Right forelimb (tissue), 1 donor: ENCODE measurements around the gene SMIM34.
"Not testable (repeated sequence)": the region's sequence is repeated elsewhere in the genome, so short reads cannot be mapped to it uniquely, and the experiment has no call there.

Experiments
- DNase-seq: peaks from one replicate; pipeline ENCODE4 v3.0.0-alpha.2; 2018

Gene SMIM34, protein sequence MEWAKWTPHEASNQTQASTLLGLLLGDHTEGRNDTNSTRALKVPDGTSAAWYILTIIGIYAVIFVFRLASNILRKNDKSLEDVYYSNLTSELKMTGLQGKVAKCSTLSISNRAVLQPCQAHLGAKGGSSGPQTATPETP

GRCh38 chr21:34423805-34424204, at the start of gene SMIM34:
SMIM34 (minus strand) TSS chr21:34423951; CDS start chr21:34423839, 112 bp downstream.
- not testable (repeated sequence) for DNase-seq

- not testable (repeated sequence) for DNase-seq
Observed at GRCh38 chr21:34467333-34467732, 43.6 kb upstream of the SMIM34 start.

GRCh38 chr21:34459426-34459825, 35.7 kb upstream of the SMIM34 start:
- not testable (repeated sequence) for DNase-seq

- DNase-seq: not testable (repeated sequence)
Observed at GRCh38 chr21:34458266-34458665, 34.5 kb upstream of the SMIM34 start.

DNA sequence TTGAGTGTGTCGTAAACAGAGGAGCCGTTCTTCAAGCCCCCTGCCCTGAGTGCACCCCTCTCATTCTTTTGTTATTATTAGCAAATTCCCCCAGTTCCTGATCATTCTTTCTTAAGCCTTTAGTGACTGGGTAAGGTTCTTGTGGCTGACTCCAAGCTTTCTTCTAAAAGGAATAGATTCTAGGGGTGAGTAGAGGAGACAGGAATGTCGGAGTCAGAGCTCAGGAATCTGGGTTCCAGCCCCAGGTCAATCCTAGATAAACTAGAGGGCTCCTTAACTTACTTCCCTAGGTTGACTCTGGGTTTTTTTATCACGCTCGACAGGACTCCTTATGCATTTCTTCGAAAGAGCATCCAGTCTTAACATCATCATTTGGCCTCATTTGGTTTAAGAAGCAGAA, 32.4 kb upstream of the SMIM34 start:
- not testable (repeated sequence) for DNase-seq

- DNase-seq: not testable (repeated sequence)
Observed at GRCh38 chr21:34455628-34456027, 31.9 kb upstream of the SMIM34 start.

- DNase-seq: not testable (repeated sequence)
Observed at GRCh38 chr21:34447018-34447417, 23.3 kb upstream of the SMIM34 start.

DNA sequence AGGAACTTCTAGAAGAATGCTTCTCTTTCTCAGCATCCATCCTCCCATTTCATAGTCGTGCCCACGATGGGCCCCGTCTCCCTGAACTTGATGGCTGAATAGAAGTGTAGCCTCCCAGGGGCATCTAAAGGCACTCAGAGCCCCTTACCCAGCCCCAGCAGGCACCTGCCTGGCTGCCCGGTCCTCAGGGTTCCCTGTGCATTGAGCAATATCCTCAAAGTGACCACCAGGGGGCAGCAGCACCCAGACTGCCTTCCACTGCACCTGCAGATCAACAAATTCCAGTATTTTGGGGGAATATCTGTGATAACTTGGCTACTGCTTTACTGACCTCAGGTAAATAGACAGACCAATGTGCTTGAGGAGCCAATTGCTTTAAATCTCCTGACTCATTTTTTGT, 19.7 kb upstream of the SMIM34 start:
- not testable (repeated sequence) for DNase-seq

GRCh38 chr21:34429710-34430109, 6.0 kb upstream of the SMIM34 start:
- DNase-seq: not testable (repeated sequence)

DNA sequence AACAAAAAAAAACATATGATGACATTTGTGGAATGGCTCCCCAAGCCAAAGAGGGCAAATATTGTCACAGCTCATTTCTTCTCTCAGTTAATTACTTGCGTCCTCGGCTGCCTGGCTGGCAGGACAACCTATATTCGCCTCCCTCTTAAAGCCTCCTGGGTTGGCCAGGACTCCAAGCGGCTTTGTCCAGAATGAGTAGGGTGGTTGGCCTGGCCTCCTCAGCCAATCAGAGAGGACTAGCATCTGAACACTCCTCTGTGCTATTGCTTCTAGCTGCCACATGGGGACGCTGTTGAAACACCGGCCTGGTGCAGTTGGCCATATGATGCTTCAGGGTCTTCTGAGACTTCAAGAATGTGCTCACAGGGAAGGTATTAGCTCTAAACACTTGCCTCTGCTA, 4.7 kb upstream of the SMIM34 start:
- not testable (repeated sequence) for DNase-seq

- DNase-seq: not testable (repeated sequence)
Observed at GRCh38 chr21:34427339-34427738, 3.6 kb upstream of the SMIM34 start.

- not testable (repeated sequence) for DNase-seq
Observed at GRCh38 chr21:34417448-34418077, 6.2 kb downstream of the SMIM34 start.

GRCh38 chr21:34407294-34407693, 16.5 kb downstream of the SMIM34 start:
- DNase-seq: not testable (repeated sequence)

GRCh38 chr21:34406676-34407075, 17.1 kb downstream of the SMIM34 start:
- not testable (repeated sequence) for DNase-seq

DNA sequence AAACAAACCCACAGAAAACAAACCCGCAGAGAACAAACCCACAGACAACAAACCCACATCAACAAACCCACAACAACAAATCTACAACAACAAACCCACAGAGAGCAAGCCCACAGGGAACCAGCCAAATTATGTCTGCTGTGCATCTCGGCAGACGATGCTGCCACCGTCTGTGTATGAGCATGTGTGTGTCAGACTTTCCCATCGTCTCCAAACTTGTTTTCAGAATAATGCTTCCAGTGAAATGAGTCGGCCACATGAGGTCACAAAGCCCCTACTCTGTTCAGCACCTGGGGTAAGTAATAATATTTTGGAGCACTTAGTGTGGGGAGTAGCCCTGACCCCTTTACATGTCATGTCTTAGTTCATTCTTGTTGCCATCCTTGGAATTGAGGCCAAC, 17.6 kb downstream of the SMIM34 start:
- DNase-seq: not testable (repeated sequence)

DNA sequence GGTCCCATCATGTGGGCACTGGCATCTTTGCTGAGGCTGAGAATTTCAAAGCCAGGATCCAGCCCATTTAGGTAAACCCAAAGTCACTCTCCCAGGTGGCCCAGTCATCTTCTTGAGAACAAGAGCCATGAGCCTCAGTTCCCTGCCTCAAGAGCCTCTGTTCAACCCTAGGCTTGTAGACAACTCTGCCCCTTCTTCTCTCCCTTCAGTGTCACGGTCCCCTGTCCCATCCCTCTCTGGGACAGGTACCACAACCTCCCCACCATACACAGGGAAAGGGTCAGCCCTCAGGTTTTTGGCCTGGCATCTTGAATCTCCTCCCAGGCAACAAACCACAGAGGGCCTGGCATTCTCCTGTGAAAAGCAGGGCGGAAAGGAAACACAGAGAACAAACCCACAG, 18.1 kb downstream of the SMIM34 start:
- DNase-seq: not testable (repeated sequence)

DNA sequence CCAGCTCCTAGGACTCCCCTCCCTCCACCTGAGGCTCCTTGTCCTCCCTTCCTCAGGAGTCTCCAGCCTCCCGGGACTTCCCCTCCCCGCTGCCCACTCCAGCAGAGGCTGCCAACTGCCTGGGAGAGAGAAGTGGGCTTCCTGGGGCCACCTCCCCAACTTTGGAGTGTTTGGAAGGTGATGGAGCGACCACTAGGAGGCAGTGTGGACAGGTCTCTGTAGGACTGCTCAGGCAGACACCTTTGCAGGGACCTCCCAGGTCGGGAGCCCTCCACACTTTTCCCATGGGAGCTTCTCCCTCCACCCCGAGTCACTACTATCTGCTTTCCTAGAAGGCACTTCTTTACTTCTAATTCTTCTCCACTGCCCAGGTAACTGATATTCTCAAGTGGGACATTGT, 19.0 kb downstream of the SMIM34 start:
- DNase-seq: not testable (repeated sequence)

GRCh38 chr21:34400522-34400921, 23.2 kb downstream of the SMIM34 start:
- not testable (repeated sequence) for DNase-seq

GRCh38 chr21:34383724-34384415, 39.9 kb downstream of the SMIM34 start:
- DNase-seq: not testable (repeated sequence)

DNA sequence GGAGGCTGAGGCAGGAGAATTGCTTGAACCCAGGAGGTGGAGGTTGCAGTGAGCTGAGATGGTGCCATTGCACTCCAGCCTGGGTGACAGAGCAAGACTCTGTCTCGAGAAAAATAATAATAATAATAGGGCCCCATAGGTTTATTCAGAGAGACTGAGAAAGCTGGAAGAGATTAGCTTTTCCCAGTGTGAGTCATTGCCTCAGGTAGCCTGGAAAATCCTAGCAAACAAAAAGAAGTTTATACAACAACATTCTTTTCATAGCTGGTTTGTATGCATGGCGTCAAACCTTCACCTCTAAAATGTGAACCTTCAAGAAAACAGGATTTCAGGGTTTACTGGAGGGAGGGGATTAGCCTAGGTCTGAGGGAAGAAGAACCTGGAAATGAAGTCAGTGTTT, 40.6 kb downstream of the SMIM34 start:
- not testable (repeated sequence) for DNase-seq

DNA sequence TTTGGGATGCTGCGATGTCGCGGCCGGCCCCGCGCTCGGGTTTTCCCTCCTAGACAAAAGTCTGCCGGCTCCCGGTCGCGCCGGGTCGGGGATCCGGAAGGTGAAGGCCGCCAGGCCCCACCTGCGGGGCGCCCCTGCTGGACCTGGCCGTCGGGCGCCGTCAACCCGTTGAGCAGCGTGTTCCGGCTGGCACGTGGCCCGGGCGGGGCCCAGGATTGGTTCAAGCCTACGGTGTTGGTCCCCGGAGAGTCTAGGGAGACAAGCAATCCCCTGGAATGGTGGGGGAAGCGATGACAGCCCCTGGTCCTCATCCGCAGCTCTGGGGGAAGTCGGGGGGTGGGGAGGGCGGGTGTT, 48.2 kb downstream of the SMIM34 start:
- DNase-seq: not testable (repeated sequence)

- not testable (repeated sequence) for DNase-seq
Observed at GRCh38 chr21:34374940-34375618, 48.7 kb downstream of the SMIM34 start, which contains the start of gene SMIM11. SMIM11 (plus strand) TSS chr21:34375507; CDS start chr21:34379505, 3,998 bp downstream.

DNA sequence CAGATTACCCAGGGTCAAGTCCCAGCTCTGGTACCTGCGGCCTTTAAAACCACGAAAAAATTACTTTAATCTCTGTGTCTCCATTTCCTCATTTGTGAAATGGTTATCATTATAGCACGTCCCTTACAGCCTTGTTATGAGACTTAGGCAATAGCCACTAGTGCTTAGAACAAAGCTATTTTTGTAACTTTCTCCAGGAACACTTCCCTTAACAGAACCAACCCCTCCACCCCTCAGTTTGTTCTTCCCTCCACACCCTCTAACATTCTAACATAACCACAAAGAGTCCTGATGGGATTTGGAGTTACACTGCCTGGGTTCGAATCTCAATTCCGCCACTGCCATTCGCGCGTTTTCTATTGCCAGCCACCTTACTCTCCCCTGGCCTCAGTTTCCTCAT, 49.3 kb downstream of the SMIM34 start:
- DNase-seq: not testable (repeated sequence)
